M059J (cell line): ENCODE data around the gene ZNF439. TPM values are rescaled to one million over a fixed set of nuclear protein-coding genes. Genes with fewer than 3 reads are reported as not detected.
"Not testable (repeated sequence)": the region's sequence is repeated elsewhere in the genome, so short reads cannot be mapped to it uniquely, and the experiment has no call there.

Source experiments
- DNase-seq: peaks from one replicate; pipeline ENCODE4 v3.0.0-alpha.2; 2012; ENCODE audit warnings: low read depth
- total RNA-seq: library from RNA; depleted of rRNA; stranded (reverse); fragments of >200 nt; shearing (Covaris generic); gene quantifications from 2 replicates; pipeline ENCODE4 v1.2.3, GENCODE V29; 2014; rRNA removed

The ZNF439 gene
- total RNA-seq, result 9.4 and 18.3 TPM in 2 replicates

- peak; percentile 88 for DNase-seq
Observed at GRCh38 chr19:11848594-11849469, at the start of gene ZNF439. Gene ZNF439, plus strand, starts transcription at chr19:11848726. Its CDS starts 142 bp downstream, at chr19:11848868.

- DNase-seq, result no peak
Observed at GRCh38 chr19:11806354-11807098, 42.0 kb upstream of the ZNF439 start.

- no peak for DNase-seq
Observed at GRCh38 chr19:11807099-11807380, 41.5 kb upstream of the ZNF439 start.

- DNase-seq, result no peak
Observed at GRCh38 chr19:11813703-11814028, 34.9 kb upstream of the ZNF439 start.

- peak; percentile 93 for DNase-seq
Observed at GRCh38 chr19:11814029-11814699, 34.4 kb upstream of the ZNF439 start, which contains the start of gene ZNF440. Gene ZNF440, plus strand, starts transcription at chr19:11814273. Its CDS starts 175 bp downstream, at chr19:11814448.

DNA sequence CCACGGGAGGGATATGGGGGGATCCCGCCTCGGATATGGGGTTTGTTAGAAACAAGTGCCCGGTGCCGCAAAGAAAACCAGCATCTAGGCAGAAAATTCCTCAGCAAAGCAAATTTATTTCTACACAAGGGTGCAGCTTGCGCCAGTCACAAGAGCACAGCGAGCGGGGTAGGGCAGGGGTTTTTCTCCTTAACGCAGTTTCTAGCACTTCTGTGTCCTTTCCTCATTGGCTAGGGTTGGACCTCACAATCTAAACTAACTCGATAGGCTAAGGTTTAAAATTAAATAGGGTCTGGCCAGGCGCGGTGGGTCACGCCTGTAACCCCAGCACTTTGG, 33.9 kb upstream of the ZNF439 start:
- DNase-seq, result no peak

DNA sequence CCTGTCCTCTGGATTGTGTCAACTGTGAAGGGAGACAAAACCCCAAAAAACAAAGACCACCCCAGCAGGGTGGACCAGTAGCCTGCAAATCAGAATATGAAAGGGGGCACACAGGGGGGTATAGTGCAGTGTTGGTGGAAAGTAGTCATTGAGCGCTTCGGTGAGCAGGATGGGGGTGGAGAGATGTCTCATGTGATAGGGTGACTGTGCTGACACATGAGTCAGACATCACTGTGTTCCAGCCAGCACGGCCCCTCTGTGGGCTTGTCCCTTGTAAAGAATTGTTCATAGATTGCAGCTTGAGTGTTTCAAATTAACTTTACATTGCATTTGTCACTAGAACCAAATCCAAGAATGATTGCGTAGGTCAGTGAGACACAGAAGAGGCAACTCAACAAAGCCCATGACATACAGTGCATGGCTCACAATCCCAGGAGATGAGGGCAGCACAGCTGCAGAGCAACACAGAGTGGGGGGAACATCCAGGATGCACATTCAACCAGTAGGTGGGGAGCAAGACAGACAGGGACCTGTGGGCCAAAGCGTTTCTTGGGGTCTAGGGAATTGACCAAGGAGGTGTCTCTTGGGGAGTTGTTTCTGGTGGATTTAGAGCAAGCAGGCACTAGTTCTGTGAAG, 26.9 kb upstream of the ZNF439 start:
- DNase-seq, result peak; percentile 38

- DNase-seq, result not testable (repeated sequence)
Observed at GRCh38 chr19:11828957-11829876, 19.3 kb upstream of the ZNF439 start.

DNA sequence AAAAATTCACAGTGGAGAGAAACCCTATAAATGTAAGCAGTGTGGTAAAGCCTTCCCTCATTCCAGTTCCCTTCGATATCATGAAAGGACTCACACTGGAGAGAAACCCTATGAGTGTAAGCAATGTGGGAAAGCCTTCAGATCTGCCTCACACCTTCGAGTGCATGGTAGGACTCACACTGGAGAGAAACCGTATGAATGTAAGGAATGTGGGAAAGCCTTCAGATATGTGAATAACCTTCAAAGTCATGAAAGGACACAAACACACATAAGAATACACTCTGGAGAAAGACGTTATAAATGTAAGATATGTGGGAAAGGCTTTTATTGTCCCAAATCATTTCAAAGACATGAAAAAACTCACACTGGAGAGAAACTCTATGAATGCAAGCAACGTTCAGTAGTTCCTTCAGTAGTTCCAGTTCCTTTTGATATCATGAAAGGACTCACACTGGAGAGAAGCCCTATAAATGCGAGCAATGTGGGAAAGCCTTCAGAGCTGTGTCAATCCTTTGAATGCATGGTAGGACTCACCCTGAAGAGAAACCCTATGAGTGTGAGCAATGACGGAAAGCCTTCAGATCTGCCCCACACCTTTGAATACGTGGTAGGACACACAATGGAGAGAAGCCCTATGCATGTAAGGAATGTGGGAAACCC, 16.1 kb upstream of the ZNF439 start:
- DNase-seq, result no peak

GRCh38 chr19:11833541-11833940, 15.0 kb upstream of the ZNF439 start:
- DNase-seq, result no peak

DNA sequence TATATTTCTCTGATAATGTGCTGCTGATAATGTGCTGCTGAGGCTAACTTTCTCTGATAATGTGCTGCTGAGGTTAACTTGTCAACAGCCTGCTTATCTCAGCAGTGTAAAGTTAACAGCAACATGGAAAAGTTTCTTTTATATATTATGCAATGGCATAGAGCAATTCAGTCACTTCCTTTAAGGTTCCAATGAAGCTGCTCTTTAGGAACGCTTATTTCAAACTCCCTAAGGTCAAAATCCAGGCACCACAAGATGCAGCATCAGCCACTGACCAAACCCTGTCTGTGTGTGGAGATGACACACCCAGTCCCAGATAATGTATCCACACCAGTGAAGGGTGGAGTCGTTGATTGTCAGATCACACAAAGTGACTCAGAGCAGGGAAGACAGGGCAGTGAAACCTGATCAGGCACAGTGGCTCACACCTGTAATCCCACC, 12.9 kb upstream of the ZNF439 start:
- not testable (repeated sequence) for DNase-seq

GRCh38 chr19:11843722-11844121, 4.8 kb upstream of the ZNF439 start:
- DNase-seq, result no peak

DNA sequence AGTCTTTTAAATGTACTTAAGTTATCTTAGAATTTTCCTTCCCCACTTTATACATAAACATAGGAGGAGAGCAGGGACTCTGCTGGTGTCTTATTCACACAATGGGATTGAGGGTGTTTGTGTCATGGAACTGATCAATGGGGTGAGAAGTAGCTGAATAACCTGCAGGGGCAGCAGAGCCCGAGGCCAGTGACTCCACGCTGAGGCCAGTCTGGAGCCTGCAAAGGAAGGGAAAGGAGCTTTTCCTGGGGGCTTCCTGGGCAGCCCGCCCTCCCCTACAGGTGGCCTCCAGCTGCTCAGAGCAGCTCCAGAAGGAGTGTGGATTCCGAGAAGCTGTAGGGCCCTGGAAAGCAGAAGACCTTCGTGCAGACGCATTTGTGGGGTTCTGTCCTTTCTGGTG, 911 bp upstream of the ZNF439 start:
- DNase-seq, result not testable (repeated sequence)

DNA sequence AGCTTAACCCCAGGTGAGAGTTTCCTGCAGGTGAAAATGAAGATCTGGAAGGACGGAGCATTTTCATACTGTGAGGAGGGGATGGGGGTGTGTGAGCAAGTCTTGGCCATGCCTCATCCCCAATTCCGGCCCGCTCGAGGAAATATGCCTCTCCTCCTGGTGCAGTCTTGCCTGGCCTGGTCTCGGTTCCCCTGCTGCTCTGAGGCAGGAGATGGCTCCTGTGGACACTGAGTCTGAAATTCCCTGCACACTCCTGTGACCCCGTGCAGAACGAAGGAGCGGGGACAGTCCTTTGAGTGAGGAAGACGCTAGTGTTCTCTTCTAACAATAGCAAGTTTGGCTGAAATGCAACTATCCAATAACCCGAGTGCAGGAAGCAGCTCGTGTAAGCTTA, 329 bp upstream of the ZNF439 start:
- no peak for DNase-seq

GRCh38 chr19:11850289-11850688, 1.8 kb downstream of the ZNF439 start:
- DNase-seq, result not testable (repeated sequence)

- DNase-seq, result no peak
Observed at GRCh38 chr19:11853358-11853757, 4.8 kb downstream of the ZNF439 start.

DNA sequence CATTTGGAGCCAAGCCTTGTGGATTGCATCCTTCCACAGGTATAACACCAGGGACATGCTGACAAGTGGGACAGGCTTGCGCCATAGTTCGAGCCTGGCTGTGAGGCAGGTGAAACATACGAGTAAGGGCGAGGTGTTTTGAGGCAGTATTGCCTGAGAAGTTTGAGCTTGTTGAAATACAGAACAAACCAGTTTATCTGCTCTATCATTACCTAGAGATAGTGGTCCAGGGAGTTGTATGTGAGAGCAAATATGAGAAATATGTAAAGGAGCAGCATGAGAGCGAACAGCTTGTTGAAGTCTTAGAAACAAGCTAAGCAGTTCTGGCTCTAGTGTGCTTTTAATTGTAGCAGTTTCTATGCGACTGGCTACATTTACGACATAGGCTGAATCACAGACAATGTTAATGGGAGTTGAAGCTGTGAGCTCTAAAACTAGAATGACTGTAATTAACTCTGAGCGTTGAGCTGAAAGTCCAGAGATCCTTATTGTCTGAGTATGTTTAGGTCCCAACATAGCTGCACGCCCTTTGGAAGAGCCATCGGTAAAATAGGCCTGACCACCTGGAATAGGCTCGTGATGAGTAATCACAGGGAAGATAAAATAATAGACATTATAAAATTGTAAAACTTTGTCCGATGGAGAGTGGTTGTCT, 8.2 kb downstream of the ZNF439 start:
- DNase-seq, result no peak

DNA sequence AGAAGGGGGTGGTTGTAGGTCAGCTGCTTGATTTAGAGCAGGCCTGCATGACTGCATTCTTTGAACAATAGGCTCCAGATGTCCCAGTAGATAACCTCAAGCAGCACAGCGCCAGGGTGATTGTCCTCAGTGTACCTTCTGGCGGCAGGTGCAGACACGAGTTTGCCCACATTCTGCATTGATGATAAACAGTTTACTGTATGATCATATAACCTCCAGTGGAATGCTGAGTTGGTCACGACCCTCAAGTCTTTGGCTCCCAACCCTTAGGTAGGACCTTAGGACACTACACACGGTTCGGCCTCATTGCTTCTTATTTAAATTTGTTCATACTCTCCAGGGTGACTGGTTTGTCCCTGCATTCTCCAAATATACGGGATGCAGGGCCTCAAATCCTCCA, 12.2 kb downstream of the ZNF439 start:
- no peak for DNase-seq

DNA sequence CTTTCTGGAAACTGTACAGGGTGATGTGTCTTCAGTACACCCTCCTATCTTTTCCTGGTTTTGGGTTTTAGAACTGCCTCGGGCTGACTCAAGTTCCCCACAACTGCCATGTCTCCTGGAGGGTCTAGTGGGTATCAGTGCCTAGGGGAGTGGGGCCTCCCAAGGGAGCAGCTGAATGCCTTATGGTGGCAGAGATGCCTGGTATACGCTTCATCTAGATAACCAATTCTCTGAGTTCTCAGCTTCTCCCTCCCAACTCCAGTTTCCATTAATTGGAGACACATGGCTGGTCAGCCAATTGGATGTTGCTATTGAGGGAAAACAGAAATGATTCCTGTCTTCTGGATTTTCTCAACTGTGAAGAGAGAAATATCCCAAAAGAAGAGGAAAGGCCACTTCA, 12.8 kb downstream of the ZNF439 start:
- DNase-seq, result no peak

GRCh38 chr19:11867766-11868165, 19.2 kb downstream of the ZNF439 start:
- DNase-seq, result not testable (repeated sequence)
